ENCODE measurements around the gene TMEM154. TPM values are rescaled to one million over a fixed set of nuclear protein-coding genes. Genes with fewer than 3 reads are reported as not detected.

TMEM154 gene
- total RNA-seq, 4 donors from 2014 or later: 41.2 to 83.1 (median 60.5) TPM

DNA sequence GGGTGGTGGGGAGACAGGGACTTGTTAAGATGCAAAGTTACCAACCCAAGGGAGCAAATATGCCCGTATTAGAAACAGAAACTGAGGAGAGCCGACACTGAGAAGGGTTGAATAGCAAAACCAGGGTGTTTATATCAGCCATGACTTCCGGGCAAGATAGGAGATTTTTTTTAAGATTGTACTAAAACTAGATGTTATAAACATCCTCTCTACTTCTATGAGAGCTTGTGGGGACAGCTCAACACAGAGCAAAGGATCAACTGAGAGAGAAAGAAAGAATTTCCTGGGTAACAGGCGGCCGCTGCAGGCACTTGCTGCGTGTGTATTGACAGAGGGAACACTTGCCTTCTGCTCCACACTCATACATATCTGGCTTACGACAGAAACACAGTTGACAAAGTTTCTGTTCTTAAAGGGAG, 94.8 kb downstream of the TMEM154 start:
- 46 to 61% methylated on average over 7 of the region's 7 CpGs for WGBS, 2 donors
- no peak for DNase-seq
- Histone ChIP-seq H3K4me1 (peaks cover 0 to 40% (median 6%) of the 10 kb centered on the region in 3 donors), H3K9me3 (no peaks in the 10 kb centered on the region), H3K27me3 (no peaks in the 10 kb centered on the region), H3K36me3 (no peaks in the 10 kb centered on the region), H3K4me3 (peak overlapping the region in 1 of 4 donors; percentile 33), H3K27ac (peak overlapping the region; percentile 23 to 67 (median 64))
- peak in 1 of 4 donors; percentile 28 for TF ChIP-seq POLR2A (IDR thresholded peaks at IDR 0.05)
- TF ChIP-seq, protein P1, sequence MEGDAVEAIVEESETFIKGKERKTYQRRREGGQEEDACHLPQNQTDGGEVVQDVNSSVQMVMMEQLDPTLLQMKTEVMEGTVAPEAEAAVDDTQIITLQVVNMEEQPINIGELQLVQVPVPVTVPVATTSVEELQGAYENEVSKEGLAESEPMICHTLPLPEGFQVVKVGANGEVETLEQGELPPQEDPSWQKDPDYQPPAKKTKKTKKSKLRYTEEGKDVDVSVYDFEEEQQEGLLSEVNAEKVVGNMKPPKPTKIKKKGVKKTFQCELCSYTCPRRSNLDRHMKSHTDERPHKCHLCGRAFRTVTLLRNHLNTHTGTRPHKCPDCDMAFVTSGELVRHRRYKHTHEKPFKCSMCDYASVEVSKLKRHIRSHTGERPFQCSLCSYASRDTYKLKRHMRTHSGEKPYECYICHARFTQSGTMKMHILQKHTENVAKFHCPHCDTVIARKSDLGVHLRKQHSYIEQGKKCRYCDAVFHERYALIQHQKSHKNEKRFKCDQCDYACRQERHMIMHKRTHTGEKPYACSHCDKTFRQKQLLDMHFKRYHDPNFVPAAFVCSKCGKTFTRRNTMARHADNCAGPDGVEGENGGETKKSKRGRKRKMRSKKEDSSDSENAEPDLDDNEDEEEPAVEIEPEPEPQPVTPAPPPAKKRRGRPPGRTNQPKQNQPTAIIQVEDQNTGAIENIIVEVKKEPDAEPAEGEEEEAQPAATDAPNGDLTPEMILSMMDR (IDR thresholded peaks at IDR 0.05): no peak
- intact Hi-C loops (cut with DNase I): no loop called here

- Histone ChIP-seq H3K27me3 (no peaks in the 10 kb centered on the region), H3K36me3 (no peaks in the 10 kb centered on the region), H3K4me1 (peaks cover 0 to 22% (median 4%) of the 10 kb centered on the region in 3 donors), H3K9me3 (no peaks in the 10 kb centered on the region), H3K4me3 (no peak overlapping the region), H3K27ac (no peak overlapping the region)
- 82 to 86% methylated on average over 3 of the region's 3 CpGs for WGBS, 2 donors
- no peak for DNase-seq
- intact Hi-C loops (cut with DNase I): no loop called here
- no peak for TF ChIP-seq POLR2A (IDR thresholded peaks at IDR 0.05)
- TF ChIP-seq, protein P1 (IDR thresholded peaks at IDR 0.05): no peak
Observed at GRCh38 chr4:152581536-152582160, 98.1 kb downstream of the TMEM154 start.

- Histone ChIP-seq H3K27me3 (no peaks in the 10 kb centered on the region), H3K4me1 (peaks cover 0 to 4% (median 0%) of the 10 kb centered on the region in 3 donors), H3K27ac (no peak overlapping the region), H3K9me3 (no peaks in the 10 kb centered on the region), H3K4me3 (no peak overlapping the region), H3K36me3 (no peaks in the 10 kb centered on the region)
- DNase-seq: no peak
- intact Hi-C loops (cut with DNase I): no loop called here
- no peak for TF ChIP-seq POLR2A (IDR thresholded peaks at IDR 0.05)
- TF ChIP-seq, protein P1 (IDR thresholded peaks at IDR 0.05): no peak
- 92 to 93% methylated on average over 6 of the region's 6 CpGs for WGBS, 2 donors
Observed at GRCh38 chr4:152579916-152580315, 99.9 kb downstream of the TMEM154 start.

GRCh38 chr4:152579107-152579764, 100.6 kb downstream of the TMEM154 start:
- intact Hi-C loops (cut with DNase I): no loop called here
- Histone ChIP-seq H3K4me1 (no peaks in the 10 kb centered on the region), H3K4me3 (no peak overlapping the region), H3K27me3 (no peaks in the 10 kb centered on the region), H3K36me3 (no peaks in the 10 kb centered on the region), H3K27ac (no peak overlapping the region), H3K9me3 (no peaks in the 10 kb centered on the region)
- no peak for DNase-seq
- 79 to 92% methylated on average over 11 of the region's 11 CpGs for WGBS, 2 donors
- TF ChIP-seq, protein P1 (IDR thresholded peaks at IDR 0.05): no peak

DNA sequence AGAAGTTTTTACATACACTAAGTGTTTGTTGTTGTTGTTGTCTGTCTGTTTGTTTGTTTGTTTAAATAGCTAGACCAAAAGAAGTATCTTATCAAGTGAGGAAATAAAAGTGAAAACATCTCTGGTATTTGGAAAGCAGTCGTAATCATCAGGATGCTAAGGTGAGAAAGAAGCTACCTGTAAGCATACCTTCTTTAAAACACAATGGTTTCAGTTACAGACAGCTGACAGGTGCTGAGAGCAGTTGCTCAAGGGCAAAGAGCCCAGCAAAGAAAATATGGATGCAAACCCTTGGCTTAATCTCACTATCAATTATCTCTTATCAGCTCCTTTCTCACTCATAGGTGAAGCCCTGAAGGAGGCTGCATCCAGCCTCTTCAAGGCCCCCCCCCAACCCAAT, 101.1 kb downstream of the TMEM154 start:
- no peak overlapping the region for H3K4me3 ChIP-seq
- intact Hi-C loops (cut with DNase I): no loop called here
- no peaks in the 10 kb centered on the region for H3K36me3 ChIP-seq
- H3K4me1 ChIP-seq: no peaks in the 10 kb centered on the region
- TF ChIP-seq, protein P1 (IDR thresholded peaks at IDR 0.05): no peak
- no peak for TF ChIP-seq POLR2A (IDR thresholded peaks at IDR 0.05)
- H3K9me3 ChIP-seq: no peaks in the 10 kb centered on the region
- WGBS, 2 donors: 78 to 80% methylated on average over 1 of the region's 1 CpG
- DNase-seq: no peak
- no peak overlapping the region for H3K27ac ChIP-seq
- H3K27me3 ChIP-seq: no peaks in the 10 kb centered on the region

Measured in esophagus squamous epithelium (tissue), 5 donors.